ENCODE measurements around the gene ABAT. TPM values are rescaled to one million over a fixed set of nuclear protein-coding genes. Genes with fewer than 3 reads are reported as not detected.

ABAT gene
- total RNA-seq, 1 donor from 2014 or later = 23.3 TPM

- FAIRE-seq = no peak
- Histone ChIP-seq H3K27me3 (ENCODE audit: insufficient read depth, low read length) (no peaks in the 10 kb centered on the region), H3K79me2 (ENCODE audit: insufficient read depth, low read length) (no peaks in the 10 kb centered on the region), H3K27ac (ENCODE audit: low read depth, low read length) (no peak overlapping the region), H3K36me3 (ENCODE audit: insufficient read depth, low read length) (no peaks in the 10 kb centered on the region), H3K4me1 (ENCODE audit: insufficient read depth, low read length) (no peaks in the 10 kb centered on the region), H4K20me1 (ENCODE audit: insufficient read depth, low read length) (no peaks in the 10 kb centered on the region), H3K9me3 (ENCODE audit: insufficient read depth, low read depth, low read length) (no peaks in the 10 kb centered on the region), H3K4me3 (ENCODE audit: insufficient read depth, low read depth, low read length) (no peak overlapping the region), H3K4me2 (ENCODE audit: low read length) (no peak overlapping the region), H3K9ac (ENCODE audit: low read length) (no peak overlapping the region), H2AFZ (ENCODE audit: low read depth, low read length) (no peak overlapping the region)
- Mint-ChIP-seq H3K4me3 (ENCODE audit: unreplicated experiment) (no peak overlapping the region), H3K27me3 (ENCODE audit: low read depth, unreplicated experiment) (no peaks in the 10 kb centered on the region), H3K36me3 (ENCODE audit: low read depth, unreplicated experiment) (peaks cover 3% of the 10 kb centered on the region), H3K27ac (ENCODE audit: unreplicated experiment) (no peak overlapping the region), H3K9me3 (ENCODE audit: unreplicated experiment) (no peaks in the 10 kb centered on the region), H3K4me1 (ENCODE audit: low read depth, unreplicated experiment) (no peaks in the 10 kb centered on the region)
- no peak for DNase-seq (ENCODE audit: low read depth)
- no peak for TF ChIP-seq EZH2 (IDR thresholded peaks at IDR 0.05; ENCODE audit: insufficient read depth, low read length)
Observed at GRCh38 chr16:8727857-8728618, 53.6 kb downstream of the ABAT start.

- no peak overlapping the region for H3K27ac ChIP-seq (ENCODE audit: low read depth, low read length)
- H3K4me1 ChIP-seq (ENCODE audit: insufficient read depth, low read length) = no peaks in the 10 kb centered on the region
- FAIRE-seq (no peak), DNase-seq (ENCODE audit: low read depth) (no peak)
- Mint-ChIP-seq H3K27me3 (ENCODE audit: low read depth, unreplicated experiment) (no peaks in the 10 kb centered on the region), H3K36me3 (ENCODE audit: low read depth, unreplicated experiment) (peaks cover 10% of the 10 kb centered on the region), H3K9me3 (ENCODE audit: unreplicated experiment) (peaks cover 4% of the 10 kb centered on the region), H3K4me1 (ENCODE audit: low read depth, unreplicated experiment) (no peaks in the 10 kb centered on the region), H3K27ac (ENCODE audit: unreplicated experiment) (no peak overlapping the region), H3K4me3 (ENCODE audit: unreplicated experiment) (no peak overlapping the region)
- H2AFZ ChIP-seq (ENCODE audit: low read depth, low read length) = no peak overlapping the region
- H3K9me3 ChIP-seq (ENCODE audit: insufficient read depth, low read depth, low read length) = no peaks in the 10 kb centered on the region
- no peaks in the 10 kb centered on the region for H3K79me2 ChIP-seq (ENCODE audit: insufficient read depth, low read length)
- no peaks in the 10 kb centered on the region for H3K36me3 ChIP-seq (ENCODE audit: insufficient read depth, low read length)
- no peaks in the 10 kb centered on the region for H3K27me3 ChIP-seq (ENCODE audit: insufficient read depth, low read length)
- no peaks in the 10 kb centered on the region for H4K20me1 ChIP-seq (ENCODE audit: insufficient read depth, low read length)
- no peak overlapping the region for H3K4me3 ChIP-seq (ENCODE audit: insufficient read depth, low read depth, low read length)
- H3K9ac ChIP-seq (ENCODE audit: low read length) = no peak overlapping the region
- TF ChIP-seq CTCF (IDR thresholded peaks at IDR 0.05; ENCODE audit: insufficient read depth, low read depth, low read length) (no peak), EZH2 (IDR thresholded peaks at IDR 0.05; ENCODE audit: insufficient read depth, low read length) (no peak)
- no peak overlapping the region for H3K4me2 ChIP-seq (ENCODE audit: low read length)
Observed at GRCh38 chr16:8729779-8730334, 55.4 kb downstream of the ABAT start.

GRCh38 chr16:8730335-8730915, 56.0 kb downstream of the ABAT start:
- Histone ChIP-seq H3K4me2 (ENCODE audit: low read length) (no peak overlapping the region), H3K27ac (ENCODE audit: low read depth, low read length) (no peak overlapping the region), H3K9ac (ENCODE audit: low read length) (no peak overlapping the region), H3K4me1 (ENCODE audit: insufficient read depth, low read length) (no peaks in the 10 kb centered on the region), H2AFZ (ENCODE audit: low read depth, low read length) (no peak overlapping the region), H3K4me3 (ENCODE audit: insufficient read depth, low read depth, low read length) (no peak overlapping the region), H3K27me3 (ENCODE audit: insufficient read depth, low read length) (no peaks in the 10 kb centered on the region), H4K20me1 (ENCODE audit: insufficient read depth, low read length) (no peaks in the 10 kb centered on the region), H3K36me3 (ENCODE audit: insufficient read depth, low read length) (no peaks in the 10 kb centered on the region), H3K9me3 (ENCODE audit: insufficient read depth, low read depth, low read length) (no peaks in the 10 kb centered on the region), H3K79me2 (ENCODE audit: insufficient read depth, low read length) (no peaks in the 10 kb centered on the region)
- H3K27ac Mint-ChIP-seq (ENCODE audit: unreplicated experiment) = no peak overlapping the region
- FAIRE-seq (no peak), DNase-seq (ENCODE audit: low read depth) (no peak)
- no peak for TF ChIP-seq CTCF (IDR thresholded peaks at IDR 0.05; ENCODE audit: insufficient read depth, low read depth, low read length)
- TF ChIP-seq EZH2 (IDR thresholded peaks at IDR 0.05; ENCODE audit: insufficient read depth, low read length) = no peak
- H3K36me3 Mint-ChIP-seq (ENCODE audit: low read depth, unreplicated experiment) = peaks cover 8% of the 10 kb centered on the region
- no peaks in the 10 kb centered on the region for H3K27me3 Mint-ChIP-seq (ENCODE audit: low read depth, unreplicated experiment)
- H3K4me3 Mint-ChIP-seq (ENCODE audit: unreplicated experiment) = no peak overlapping the region
- H3K9me3 Mint-ChIP-seq (ENCODE audit: unreplicated experiment) = peaks cover 4% of the 10 kb centered on the region
- no peaks in the 10 kb centered on the region for H3K4me1 Mint-ChIP-seq (ENCODE audit: low read depth, unreplicated experiment)
